HUES6 (cell line): ENCODE data around the gene GMEB2.

ENCODE experiments used
- H3K27ac ChIP-seq: 2 replicates; pipeline ENCODE4 v1.7.0; 2013; ENCODE audit warnings: low read depth, mild to moderate bottlenecking, low read length, inconsistent platforms
- H3K27me3 ChIP-seq: 2 replicates; pipeline ENCODE4 v1.6.1; 2013; ENCODE audit warnings: low read length; ENCODE audit not compliant: control insufficient read depth, insufficient read depth
- H3K36me3 ChIP-seq: 2 replicates; pipeline ENCODE4 v1.6.1; 2013; ENCODE audit warnings: low read length; ENCODE audit not compliant: control insufficient read depth, insufficient read depth
- H3K4me1 ChIP-seq: 2 replicates; pipeline ENCODE4 v1.6.1; 2013; ENCODE audit warnings: low read length; ENCODE audit not compliant: control insufficient read depth, insufficient read depth
- H3K4me3 ChIP-seq: 2 replicates; pipeline ENCODE4 v1.5.1; 2013; ENCODE audit warnings: low read depth, low read length
- H3K9ac ChIP-seq: one replicate; pipeline ENCODE4 v1.6.1; 2013; ENCODE audit warnings: mild to moderate bottlenecking, low read length
- H3K9me3 ChIP-seq: 2 replicates; pipeline ENCODE4 v1.6.1; 2013; ENCODE audit warnings: low read depth, low read length; ENCODE audit not compliant: control insufficient read depth, insufficient read depth

The GMEB2 gene

GRCh38 chr20:63594043-63594561, 32.8 kb downstream of the GMEB2 start:
- Histone ChIP-seq H3K27ac (no peak overlapping the region), H3K4me1 (no peaks in the 10 kb centered on the region), H3K36me3 (peaks cover 53% of the 10 kb centered on the region), H3K4me3 (no peak overlapping the region), H3K27me3 (no peaks in the 10 kb centered on the region), H3K9ac (no peak overlapping the region), H3K9me3 (no peaks in the 10 kb centered on the region)

- Histone ChIP-seq H3K4me1 (peaks cover 6% of the 10 kb centered on the region; the same call in 1 of the 2 replicates), H3K9ac (no peak overlapping the region), H3K27me3 (no peaks in the 10 kb centered on the region), H3K36me3 (peaks cover 55% of the 10 kb centered on the region), H3K4me3 (no peak overlapping the region), H3K9me3 (no peaks in the 10 kb centered on the region), H3K27ac (no peak overlapping the region)
Observed at GRCh38 chr20:63592661-63593060, 34.2 kb downstream of the GMEB2 start.

- Histone ChIP-seq H3K27ac (no peak overlapping the region), H3K9ac (no peak overlapping the region), H3K4me3 (no peak overlapping the region), H3K27me3 (no peaks in the 10 kb centered on the region), H3K9me3 (no peaks in the 10 kb centered on the region), H3K4me1 (peaks cover 6% of the 10 kb centered on the region; the same call in 1 of the 2 replicates), H3K36me3 (peaks cover 51% of the 10 kb centered on the region)
Observed at GRCh38 chr20:63591786-63592355, 35.0 kb downstream of the GMEB2 start.

GRCh38 chr20:63591147-63591533, 35.8 kb downstream of the GMEB2 start:
- H3K27me3 ChIP-seq, result no peaks in the 10 kb centered on the region
- no peak overlapping the region for H3K9ac ChIP-seq
- H3K36me3 ChIP-seq, result peaks cover 51% of the 10 kb centered on the region
- H3K9me3 ChIP-seq, result no peaks in the 10 kb centered on the region
- H3K4me1 ChIP-seq, result peaks cover 6% of the 10 kb centered on the region; the same call in 1 of the 2 replicates
- H3K4me3 ChIP-seq, result no peak overlapping the region
- no peak overlapping the region for H3K27ac ChIP-seq

- Histone ChIP-seq H3K36me3 (peaks cover 47% of the 10 kb centered on the region), H3K27ac (no peak overlapping the region), H3K9ac (no peak overlapping the region), H3K4me3 (no peak overlapping the region), H3K27me3 (no peaks in the 10 kb centered on the region), H3K9me3 (no peaks in the 10 kb centered on the region), H3K4me1 (peaks cover 6% of the 10 kb centered on the region; the same call in 1 of the 2 replicates)
Observed at GRCh38 chr20:63590218-63591146, 36.4 kb downstream of the GMEB2 start.

- no peak overlapping the region for H3K9ac ChIP-seq
- H3K4me1 ChIP-seq, result peaks cover 6% of the 10 kb centered on the region; the same call in 1 of the 2 replicates
- peak overlapping the region; percentile 44; the same call in 1 of the 2 replicates for H3K27ac ChIP-seq
- H3K4me3 ChIP-seq, result no peak overlapping the region
- H3K9me3 ChIP-seq, result no peaks in the 10 kb centered on the region
- peaks cover 44% of the 10 kb centered on the region for H3K36me3 ChIP-seq
- no peaks in the 10 kb centered on the region for H3K27me3 ChIP-seq
Observed at GRCh38 chr20:63589261-63590217, 37.4 kb downstream of the GMEB2 start.

GRCh38 chr20:63588641-63589041, 38.3 kb downstream of the GMEB2 start:
- no peaks in the 10 kb centered on the region for H3K9me3 ChIP-seq
- no peaks in the 10 kb centered on the region for H3K27me3 ChIP-seq
- H3K9ac ChIP-seq, result peak overlapping the region; percentile 24
- H3K36me3 ChIP-seq, result peaks cover 42% of the 10 kb centered on the region
- H3K4me1 ChIP-seq, result peaks cover 6% of the 10 kb centered on the region; the same call in 1 of the 2 replicates
- peak overlapping the region; percentile 44; the same call in 1 of the 2 replicates for H3K27ac ChIP-seq
- H3K4me3 ChIP-seq, result no peak overlapping the region

- H3K4me3 ChIP-seq, result no peak overlapping the region
Observed at GRCh38 chr20:63587776-63588591, 38.9 kb downstream of the GMEB2 start.

GRCh38 chr20:63587256-63587655, 39.6 kb downstream of the GMEB2 start:
- Histone ChIP-seq H3K9ac (no peak overlapping the region), H3K36me3 (peaks cover 38% of the 10 kb centered on the region), H3K9me3 (no peaks in the 10 kb centered on the region), H3K27ac (no peak overlapping the region), H3K27me3 (no peaks in the 10 kb centered on the region), H3K4me1 (peaks cover 6% of the 10 kb centered on the region; the same call in 1 of the 2 replicates), H3K4me3 (no peak overlapping the region)

More at GRCh38 chr20:63587776-63588591, 38.9 kb downstream of the GMEB2 start:
- H3K27me3 ChIP-seq, result no peaks in the 10 kb centered on the region
- no peak overlapping the region for H3K27ac ChIP-seq
- peaks cover 42% of the 10 kb centered on the region for H3K36me3 ChIP-seq
- peaks cover 6% of the 10 kb centered on the region; the same call in 1 of the 2 replicates for H3K4me1 ChIP-seq
- H3K9me3 ChIP-seq, result no peaks in the 10 kb centered on the region
- H3K9ac ChIP-seq, result peak overlapping the region; percentile 24

GRCh38 chr20:63586797-63587196, 40.1 kb downstream of the GMEB2 start:
- H3K9ac ChIP-seq, result no peak overlapping the region
- peaks cover 33% of the 10 kb centered on the region for H3K36me3 ChIP-seq
- no peaks in the 10 kb centered on the region for H3K9me3 ChIP-seq
- no peak overlapping the region for H3K4me3 ChIP-seq
- no peaks in the 10 kb centered on the region for H3K27me3 ChIP-seq
- peaks cover 6% of the 10 kb centered on the region; the same call in 1 of the 2 replicates for H3K4me1 ChIP-seq
- H3K27ac ChIP-seq, result no peak overlapping the region
